Measurements from ENCODE around the gene DSCAML1. TPM values are rescaled to one million over a fixed set of nuclear protein-coding genes. Genes with fewer than 3 reads are reported as not detected.

Gene DSCAML1
- total and polyA plus RNA-seq, 9 of the 15 experiments (the other 6 are each of a cell fraction or from before 2014, with no cell fraction given) = not detected

GRCh38 chr11:117426297-117426685 lies 370.7 kb downstream of the DSCAML1 start (continued):
- TF ChIP-seq ZNF165 (CRISPR knock-in tag; IDR thresholded peaks at IDR 0.05; ENCODE audit: borderline replicate concordance) (no peak), CUX1 (CRISPR knock-in tag; IDR thresholded peaks at IDR 0.05) (no peak), NCOA2 (IDR thresholded peaks at IDR 0.05; ENCODE audit: partially characterized antibody in 2 of 2) (no peak), RCOR1 (IDR thresholded peaks at IDR 0.05; ENCODE audit: borderline replicate concordance in 1 of 2, low read depth in 2 of 2, low read length in 2 of 2) (0 out of 4 replicates have a peak, but pooled peaks of 1 of the 2 experiments have one; percentile 19), RHOXF2B (CRISPR knock-in tag; conservative IDR thresholded peaks at IDR 0.05) (no peak), ZNF274 (IDR thresholded peaks at IDR 0.05; ENCODE audit: borderline replicate concordance, low read depth, low read length) (no peak), CHD4 (IDR thresholded peaks at IDR 0.05; ENCODE audit: insufficient read depth, insufficient replicate concordance, low read depth, low read length, poor library complexity, severe bottlenecking) (no peak), ATF7 (IDR thresholded peaks at IDR 0.05) (no peak), SFPQ (IDR thresholded peaks at IDR 0.05; ENCODE audit: low read depth, low read length) (no peak), CTBP1 (IDR thresholded peaks at IDR 0.05; ENCODE audit: borderline replicate concordance) (peak; percentile 60; the same call in 1 of the 2 replicates), CTCF (IDR thresholded peaks at IDR 0.05 in 2 of 3, conservative IDR thresholded peaks at IDR 0.05 in 1 of 3; ENCODE audit: insufficient read depth in 2 of 3, low read depth in 1 of 3, low read length in 3 of 3) (peak; percentile 87 to 97 (median 91)), ZNF146 (CRISPR knock-in tag; IDR thresholded peaks at IDR 0.05; ENCODE audit: unreplicated experiment) (no peak), U2AF1 (optimal IDR thresholded peaks at IDR 0.05; ENCODE audit: low read depth, low read length) (no peak), HLTF (IDR thresholded peaks at IDR 0.05) (no peak), TEAD2 (tag; IDR thresholded peaks at IDR 0.05) (no peak), ZNF263 (CRISPR knock-in tag; IDR thresholded peaks at IDR 0.05; ENCODE audit: borderline replicate concordance) (peak; percentile 33; the same call in 1 of the 2 replicates), POLR2H (tag; IDR thresholded peaks at IDR 0.05; ENCODE audit: low read depth) (no peak), ZC3H4 (CRISPR knock-in tag; IDR thresholded peaks at IDR 0.05; ENCODE audit: borderline replicate concordance) (no peak), MTA3 (IDR thresholded peaks at IDR 0.05; ENCODE audit: borderline replicate concordance) (0 out of 2 replicates have a peak, but pooled peaks have one; percentile 46), PTTG1 (tag; IDR thresholded peaks at IDR 0.05; ENCODE audit: low read depth) (no peak)

Measured in K562 (cell line).